K562 (cell line): ENCODE data around the gene HNRNPM. TPM values are rescaled to one million over a fixed set of nuclear protein-coding genes. Genes with fewer than 3 reads are reported as not detected.

Source experiments
- CSDE1 ChIP-seq, 2 experiments: fragments of 450-650 bp; IDR thresholded peaks; 2 replicates each; pipeline ENCODE4 v1.6.1; 2016; ENCODE audit warnings: mild to moderate bottlenecking in 1 of 2
- ETV5 ChIP-seq: sonication (generic); formaldehyde crosslinking; IDR thresholded peaks from 2 replicates; pipeline ENCODE4 v1.4.0; 2020; ENCODE audit warnings: low read depth, mild to moderate bottlenecking, missing genetic modification reagents
- GTF2E2 ChIP-seq: fragments of 200-800 bp; sonication (Bioruptor generic); IDR thresholded peaks from 2 replicates; pipeline ENCODE4 v1.6.1; 2016; ENCODE audit warnings: missing genetic modification characterization, missing compliant biosample characterization
- HEY1 ChIP-seq: fragments of 250-450 bp; sonication (Bioruptor Pico); IDR thresholded peaks from 2 replicates; pipeline ENCODE4 v1.5.0; 2020; ENCODE audit warnings: mild to moderate bottlenecking, moderate library complexity, borderline replicate concordance
- HNRNPLL ChIP-seq: fragments of 200-400 bp; formaldehyde crosslinking; IDR thresholded peaks from 2 replicates; pipeline ENCODE4 v1.6.1; 2017; ENCODE audit warnings: low read length, low read depth, mild to moderate bottlenecking; ENCODE audit not compliant: poor library complexity, severe bottlenecking
- IRF2 ChIP-seq: sonication (generic); formaldehyde crosslinking; IDR thresholded peaks from 2 replicates; pipeline ENCODE4 v1.8.1; 2022; ENCODE audit warnings: mild to moderate bottlenecking, missing genetic modification reagents
- MECOM ChIP-seq: fragments of 250-450 bp; sonication (Bioruptor Pico); IDR thresholded peaks from 2 replicates; pipeline ENCODE4 v1.8.0; 2022; ENCODE audit warnings: inconsistent platforms
- NBN ChIP-seq: fragments of 450-650 bp; IDR thresholded peaks from 2 replicates; pipeline ENCODE4 v1.6.1; 2016; ENCODE audit warnings: low read depth, mild to moderate bottlenecking
- POLR2A ChIP-seq: fragments of 450-650 bp; conservative IDR thresholded peaks from 2 replicates; pipeline ENCODE4 v1.6.1; 2016
- SUPT5H ChIP-seq: fragments of 450-650 bp; IDR thresholded peaks from 2 replicates; pipeline ENCODE4 v1.6.1; 2016
- TAF7 ChIP-seq: fragments of 450-650 bp; IDR thresholded peaks from 2 replicates; pipeline ENCODE4 v1.6.1; 2016; ENCODE audit warnings: missing genetic modification characterization, missing compliant biosample characterization
- TARDBP ChIP-seq: fragments of 450-650 bp; IDR thresholded peaks from 2 replicates; pipeline ENCODE4 v1.6.1; 2016
- ZEB2 ChIP-seq: fragments of 450-650 bp; IDR thresholded peaks from 2 replicates; pipeline ENCODE4 v1.6.1; 2016
- ZFP1 ChIP-seq: fragments of 450-650 bp; formaldehyde crosslinking; IDR thresholded peaks from 2 replicates; pipeline ENCODE4 v1.4.0; 2020; ENCODE audit warnings: mild to moderate bottlenecking, mixed read lengths
- ZFP36 ChIP-seq: fragments of 150-350 bp; IDR thresholded peaks from 2 replicates; pipeline ENCODE4 v1.6.1; 2018; ENCODE audit warnings: low read length, low read depth; ENCODE audit not compliant: partially characterized antibody
- ZKSCAN8 ChIP-seq: fragments of 200-800 bp; sonication (Bioruptor generic); IDR thresholded peaks from 2 replicates; pipeline ENCODE4 v1.6.1; 2016; ENCODE audit warnings: missing genetic modification characterization, missing compliant biosample characterization
- ZNF41 ChIP-seq: fragments of 250-450 bp; sonication (Bioruptor Pico); conservative IDR thresholded peaks from 2 replicates; pipeline ENCODE4 v1.4.0; 2020; ENCODE audit warnings: mild to moderate bottlenecking
- polyA plus RNA-seq, 8 experiments: library from polyadenylated mRNA; depleted of rRNA in 4 of 8; stranded (reverse) in 5 of 8; unstranded in 3 of 8; fragments of >200 nt; fragmentation: Nextera tagmentation in 2 of 8; fragmentation: Illumina TruSeq in 1 of 8; extraction: Ambion mirVana in 2 of 8; extraction: Trizol in 1 of 8; gene quantifications; 2 replicates each; pipeline versions ENCODE4 v1.2.1 to v1.2.3, GENCODE V29; 2011 to 2014; ENCODE audit warnings: inconsistent platforms in 1 of 8, missing spikeins in 1 of 8
- total RNA-seq, 7 experiments: library from RNA; depleted of rRNA in 6 of 7; stranded (reverse); fragments of >200 nt in 6 of 7; fragmentation: Illumina TruSeq in 2 of 7; extraction: Trizol in 2 of 7; gene quantifications; 2 replicates each; pipeline versions ENCODE4 v1.2.1 to v1.2.3, GENCODE V29; 2011 to 2021; ENCODE audit warnings: low replicate concordance in 1 of 7
- TF ChIP-seq, protein P1 (sequence below): conservative IDR thresholded peaks from 2 replicates; pipeline ENCODE4 v1.6.1; 2011; ENCODE audit warnings: low read depth, mild to moderate bottlenecking, low read length; ENCODE audit not compliant: control insufficient read depth
- TF ChIP-seq, protein P2 (sequence below): fragments of 450-650 bp; IDR thresholded peaks from 2 replicates; pipeline ENCODE4 v1.6.1; 2017; ENCODE audit warnings: antibody characterized with exemption, mild to moderate bottlenecking
- TF ChIP-seq, protein P3 (sequence below): sonication (generic); formaldehyde crosslinking; IDR thresholded peaks from 2 replicates; pipeline ENCODE4 v1.8.1; 2023; ENCODE audit warnings: mild to moderate bottlenecking, missing genetic modification reagents, moderate library complexity
- TF ChIP-seq, protein P4 (sequence below), 2 experiments: fragments of 450-650 bp in 1 of 2; sonication (generic) in 1 of 2; formaldehyde crosslinking in 1 of 2; IDR thresholded peaks in 1 of 2; conservative IDR thresholded peaks in 1 of 2; 2 replicates each; pipeline versions ENCODE4 v1.6.1 to v1.8.1; 2016 to 2023; ENCODE audit warnings: mild to moderate bottlenecking in 2 of 2, moderate library complexity in 2 of 2, inconsistent platforms in 1 of 2, missing genetic modification reagents in 1 of 2

The HNRNPM gene
- total and polyA plus RNA-seq, 9 of the 15 experiments (the other 6 are each of a cell fraction or from before 2014, with no cell fraction given) = 11.1 to 340 (median 195) TPM

DNA sequence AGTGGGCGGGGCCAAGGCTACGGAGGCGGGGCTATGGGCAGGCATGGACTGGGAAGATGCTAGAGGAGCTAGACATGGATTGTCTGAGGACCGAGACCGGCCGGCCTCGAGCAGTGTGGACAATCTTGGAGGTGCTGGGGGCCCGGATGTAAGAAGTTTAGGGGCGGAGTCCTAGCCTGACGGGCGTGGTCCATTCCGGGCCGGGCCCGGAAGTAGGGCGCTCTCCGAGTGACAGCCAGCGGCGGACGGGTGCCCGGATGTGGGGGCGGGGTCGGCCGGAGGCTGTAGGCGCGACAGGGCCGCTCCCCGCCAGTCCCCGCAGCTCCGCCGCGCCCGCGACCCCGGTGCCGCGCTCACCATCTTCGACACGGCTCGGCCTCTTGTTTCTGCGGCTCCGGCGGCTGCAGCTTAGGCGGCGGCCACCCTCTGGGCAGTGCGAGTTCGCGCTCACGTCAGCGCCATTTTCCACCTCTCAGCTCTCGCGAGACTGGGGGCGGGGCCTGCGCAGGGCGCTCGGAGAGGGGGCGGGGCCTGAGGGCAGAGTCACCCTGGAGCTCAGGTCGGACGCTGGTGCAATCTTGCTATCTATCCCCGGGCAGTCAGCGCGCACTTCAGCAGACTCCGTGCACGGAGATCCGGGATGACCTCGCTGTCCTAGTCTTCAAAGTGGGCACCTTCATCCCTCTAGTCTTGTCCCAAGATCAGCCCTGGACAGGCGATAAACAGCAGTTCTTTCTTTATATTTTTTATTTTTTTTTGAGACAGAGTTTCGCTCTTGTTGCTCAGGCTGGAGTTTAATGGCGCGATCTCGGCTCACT, 69.1 kb downstream of the HNRNPM start, which contains the start of gene ZNF414 (continued):
- no peak for TF ChIP-seq IRF2 (CRISPR knock-in tag)
- TF ChIP-seq, protein P1, sequence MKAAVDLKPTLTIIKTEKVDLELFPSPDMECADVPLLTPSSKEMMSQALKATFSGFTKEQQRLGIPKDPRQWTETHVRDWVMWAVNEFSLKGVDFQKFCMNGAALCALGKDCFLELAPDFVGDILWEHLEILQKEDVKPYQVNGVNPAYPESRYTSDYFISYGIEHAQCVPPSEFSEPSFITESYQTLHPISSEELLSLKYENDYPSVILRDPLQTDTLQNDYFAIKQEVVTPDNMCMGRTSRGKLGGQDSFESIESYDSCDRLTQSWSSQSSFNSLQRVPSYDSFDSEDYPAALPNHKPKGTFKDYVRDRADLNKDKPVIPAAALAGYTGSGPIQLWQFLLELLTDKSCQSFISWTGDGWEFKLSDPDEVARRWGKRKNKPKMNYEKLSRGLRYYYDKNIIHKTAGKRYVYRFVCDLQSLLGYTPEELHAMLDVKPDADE = peak; percentile 62; the same call in 1 of the 2 replicates
- TF ChIP-seq HNRNPLL = no peak
- TF ChIP-seq MECOM = peak; percentile 46; the same call in 1 of the 2 replicates
- TF ChIP-seq ZNF41 = no peak
- TF ChIP-seq, protein P2, sequence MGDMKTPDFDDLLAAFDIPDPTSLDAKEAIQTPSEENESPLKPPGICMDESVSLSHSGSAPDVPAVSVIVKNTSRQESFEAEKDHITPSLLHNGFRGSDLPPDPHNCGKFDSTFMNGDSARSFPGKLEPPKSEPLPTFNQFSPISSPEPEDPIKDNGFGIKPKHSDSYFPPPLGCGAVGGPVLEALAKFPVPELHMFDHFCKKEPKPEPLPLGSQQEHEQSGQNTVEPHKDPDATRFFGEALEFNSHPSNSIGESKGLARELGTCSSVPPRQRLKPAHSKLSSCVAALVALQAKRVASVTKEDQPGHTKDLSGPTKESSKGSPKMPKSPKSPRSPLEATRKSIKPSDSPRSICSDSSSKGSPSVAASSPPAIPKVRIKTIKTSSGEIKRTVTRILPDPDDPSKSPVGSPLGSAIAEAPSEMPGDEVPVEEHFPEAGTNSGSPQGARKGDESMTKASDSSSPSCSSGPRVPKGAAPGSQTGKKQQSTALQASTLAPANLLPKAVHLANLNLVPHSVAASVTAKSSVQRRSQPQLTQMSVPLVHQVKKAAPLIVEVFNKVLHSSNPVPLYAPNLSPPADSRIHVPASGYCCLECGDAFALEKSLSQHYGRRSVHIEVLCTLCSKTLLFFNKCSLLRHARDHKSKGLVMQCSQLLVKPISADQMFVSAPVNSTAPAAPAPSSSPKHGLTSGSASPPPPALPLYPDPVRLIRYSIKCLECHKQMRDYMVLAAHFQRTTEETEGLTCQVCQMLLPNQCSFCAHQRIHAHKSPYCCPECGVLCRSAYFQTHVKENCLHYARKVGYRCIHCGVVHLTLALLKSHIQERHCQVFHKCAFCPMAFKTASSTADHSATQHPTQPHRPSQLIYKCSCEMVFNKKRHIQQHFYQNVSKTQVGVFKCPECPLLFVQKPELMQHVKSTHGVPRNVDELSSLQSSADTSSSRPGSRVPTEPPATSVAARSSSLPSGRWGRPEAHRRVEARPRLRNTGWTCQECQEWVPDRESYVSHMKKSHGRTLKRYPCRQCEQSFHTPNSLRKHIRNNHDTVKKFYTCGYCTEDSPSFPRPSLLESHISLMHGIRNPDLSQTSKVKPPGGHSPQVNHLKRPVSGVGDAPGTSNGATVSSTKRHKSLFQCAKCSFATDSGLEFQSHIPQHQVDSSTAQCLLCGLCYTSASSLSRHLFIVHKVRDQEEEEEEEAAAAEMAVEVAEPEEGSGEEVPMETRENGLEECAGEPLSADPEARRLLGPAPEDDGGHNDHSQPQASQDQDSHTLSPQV = peak; percentile 37; the same call in 1 of the 2 replicates
- TF ChIP-seq GTF2E2 = peak; percentile 90; the same call in 1 of the 2 replicates
- TF ChIP-seq NBN = peak; percentile 66; the same call in 1 of the 2 replicates
- TF ChIP-seq POLR2A = peak; percentile 87
- TF ChIP-seq, protein P3, sequence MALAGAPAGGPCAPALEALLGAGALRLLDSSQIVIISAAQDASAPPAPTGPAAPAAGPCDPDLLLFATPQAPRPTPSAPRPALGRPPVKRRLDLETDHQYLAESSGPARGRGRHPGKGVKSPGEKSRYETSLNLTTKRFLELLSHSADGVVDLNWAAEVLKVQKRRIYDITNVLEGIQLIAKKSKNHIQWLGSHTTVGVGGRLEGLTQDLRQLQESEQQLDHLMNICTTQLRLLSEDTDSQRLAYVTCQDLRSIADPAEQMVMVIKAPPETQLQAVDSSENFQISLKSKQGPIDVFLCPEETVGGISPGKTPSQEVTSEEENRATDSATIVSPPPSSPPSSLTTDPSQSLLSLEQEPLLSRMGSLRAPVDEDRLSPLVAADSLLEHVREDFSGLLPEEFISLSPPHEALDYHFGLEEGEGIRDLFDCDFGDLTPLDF (CRISPR knock-in tag) = no peak
- 0 out of 2 replicates have a peak, but pooled peaks have one; percentile 11 for TF ChIP-seq TARDBP
- TF ChIP-seq, protein P4, sequence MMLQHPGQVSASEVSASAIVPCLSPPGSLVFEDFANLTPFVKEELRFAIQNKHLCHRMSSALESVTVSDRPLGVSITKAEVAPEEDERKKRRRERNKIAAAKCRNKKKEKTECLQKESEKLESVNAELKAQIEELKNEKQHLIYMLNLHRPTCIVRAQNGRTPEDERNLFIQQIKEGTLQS (IDR thresholded peaks at IDR 0.05) = peak; percentile 68; the same call in 1 of the 2 replicates
- TF ChIP-seq, protein P4 (CRISPR knock-in tag; conservative IDR thresholded peaks at IDR 0.05) = no peak
- TF ChIP-seq ZFP36 = peak; percentile 1
- TF ChIP-seq ETV5 (CRISPR knock-in tag) = peak; percentile 86
- peak; percentile 59; the same call in 1 of the 2 replicates for TF ChIP-seq ZEB2
- no peak for TF ChIP-seq CSDE1 (IDR thresholded peaks at IDR 0.05)
- no peak for TF ChIP-seq HEY1 (CRISPR knock-in tag)
- peak; percentile 83 for TF ChIP-seq SUPT5H
- TF ChIP-seq TAF7 (tag) = peak; percentile 79
- TF ChIP-seq ZKSCAN8 (CRISPR knock-in tag) = no peak
- no peak for TF ChIP-seq ZFP1 (CRISPR knock-in tag)
